AG08395 (cell line): ENCODE measurements around the gene HAVCR2.
A peak's percentile ranks its signal among the peaks of the same experiment; 100 is the strongest.
"Not testable (repeated sequence)": the region's sequence is repeated elsewhere in the genome, so short reads cannot be mapped to it uniquely, and the experiment has no call there.

ENCODE experiments used
- DNase-seq: peaks from one replicate; pipeline ENCODE4 v3.0.0; 2012; ENCODE audit warnings: mixed read lengths, low spot score

HAVCR2 gene

GRCh38 chr5:157088342-157088990 is 20.4 kb downstream of the HAVCR2 start:
- DNase-seq = no peak

GRCh38 chr5:157086751-157087359 is 22.0 kb downstream of the HAVCR2 start:
- no peak for DNase-seq

- no peak for DNase-seq
Observed at GRCh38 chr5:157085930-157086329, 22.9 kb downstream of the HAVCR2 start.

- no peak for DNase-seq
Observed at GRCh38 chr5:157080286-157080685, 28.6 kb downstream of the HAVCR2 start.

- DNase-seq = peak; percentile 20
Observed at GRCh38 chr5:157076558-157076957, 32.3 kb downstream of the HAVCR2 start.

- DNase-seq = no peak
Observed at GRCh38 chr5:157072508-157072907, 36.3 kb downstream of the HAVCR2 start.

- no peak for DNase-seq
Observed at GRCh38 chr5:157069949-157070348, 38.9 kb downstream of the HAVCR2 start.

- no peak for DNase-seq
Observed at GRCh38 chr5:157068785-157069184, 40.1 kb downstream of the HAVCR2 start.

- DNase-seq = no peak
Observed at GRCh38 chr5:157068339-157068738, 40.5 kb downstream of the HAVCR2 start.

GRCh38 chr5:157067005-157067404 is 41.8 kb downstream of the HAVCR2 start:
- no peak for DNase-seq

- DNase-seq = no peak
Observed at GRCh38 chr5:157066080-157066479, 42.8 kb downstream of the HAVCR2 start.

- DNase-seq = no peak
Observed at GRCh38 chr5:157063776-157064430, 44.9 kb downstream of the HAVCR2 start.

GRCh38 chr5:157059891-157060290 is 49.0 kb downstream of the HAVCR2 start:
- peak; percentile 19 for DNase-seq

- DNase-seq = no peak
Observed at GRCh38 chr5:157059093-157059539, 49.7 kb downstream of the HAVCR2 start, which contains the start of gene HAVCR1. TSS of gene HAVCR1 (minus strand) at chr5:157059116. CDS start at chr5:157057943, 1,173 bp downstream.

GRCh38 chr5:157057459-157058370 is 51.1 kb downstream of the HAVCR2 start:
- DNase-seq = no peak

- not testable (repeated sequence) for DNase-seq
Observed at GRCh38 chr5:157056848-157057247, 52.0 kb downstream of the HAVCR2 start.

- no peak for DNase-seq
Observed at GRCh38 chr5:157051604-157052245, 57.1 kb downstream of the HAVCR2 start.

GRCh38 chr5:157050050-157050449 is 58.8 kb downstream of the HAVCR2 start:
- no peak for DNase-seq

GRCh38 chr5:157049605-157050004 is 59.2 kb downstream of the HAVCR2 start:
- DNase-seq = peak; percentile 54

- no peak for DNase-seq
Observed at GRCh38 chr5:157047898-157048297, 60.9 kb downstream of the HAVCR2 start.

- not testable (repeated sequence) for DNase-seq
Observed at GRCh38 chr5:157047016-157047415, 61.8 kb downstream of the HAVCR2 start.

GRCh38 chr5:157046041-157046440 is 62.8 kb downstream of the HAVCR2 start:
- DNase-seq = no peak
